B cell (primary cell): ENCODE results near the gene YOD1. TPM values are rescaled to one million over a fixed set of nuclear protein-coding genes. Genes with fewer than 3 reads are reported as not detected.

Experiments used
- ATAC-seq: fragments of 200-7000 bp; cut with Tn5 transposase; one replicate; pipeline ENCODE4 v1.10.0; 2021; ENCODE audit warnings: low read depth, mild to moderate bottlenecking, moderate number of reproducible peaks, moderate library complexity
- CTCF ChIA-PET: fragments of 350-600 bp; sonication (Branson Sonifier 250); formaldehyde crosslinking; loops from one replicate; lab custom pipeline; 2021; ENCODE audit warnings: antibody characterized with exemption, inconsistent platforms; lab: Charles Lee
- POLR2A ChIA-PET: fragments of 350-600 bp; sonication (Branson Sonifier 250); formaldehyde crosslinking; loops from one replicate; lab custom pipeline; 2021; ENCODE audit warnings: antibody characterized with exemption; lab: Charles Lee
- DNase-seq: peaks from one replicate; pipeline ENCODE4 v3.0.0; 2013
- H2AFZ ChIP-seq: 2 replicates; pipeline ENCODE4 v1.6.1; 2012; ENCODE audit warnings: mild to moderate bottlenecking, low read depth, low read length; ENCODE audit not compliant: insufficient read depth, poor library complexity, severe bottlenecking
- H3K27ac ChIP-seq, 2 donors: 1 replicate in 1 of 2; 2 replicates in 1 of 2; pipeline ENCODE4 v1.5.1; 2012 to 2013; ENCODE audit warnings: low read length in 2 of 2, mild to moderate bottlenecking in 2 of 2, moderate library complexity in 1 of 2
- H3K27me3 ChIP-seq, 4 experiments: fragments of 200-600 bp in 1 of 4; sonication (generic) in 1 of 4; replicated peaks in 1 of 4; 1 replicate in 2 of 4; 2 replicates in 2 of 4; pipeline versions ENCODE4 v1.6.1 to v1.7.0; 2013 to 2016; ENCODE audit warnings: low read length in 3 of 4, mild to moderate bottlenecking in 2 of 4, mixed read lengths in 1 of 4, moderate library complexity in 1 of 4; ENCODE audit not compliant: insufficient read depth in 4 of 4, control insufficient read depth in 3 of 4; ENCODE audit errors: control extremely low read depth in 1 of 4
- H3K36me3 ChIP-seq, 2 experiments: replicated peaks in 1 of 2; 1 replicate in 1 of 2; 2 replicates in 1 of 2; pipeline versions ENCODE4 v1.6.1 to v1.7.1; 2013; ENCODE audit warnings: low read length in 1 of 2; ENCODE audit not compliant: insufficient read depth in 2 of 2, control insufficient read depth in 1 of 2; ENCODE audit errors: control extremely low read depth in 1 of 2, extremely low read depth in 1 of 2
- H3K4me1 ChIP-seq, 2 donors: fragments of 200-600 bp in 1 of 2; sonication (generic) in 1 of 2; 1 replicate in 1 of 2; 2 replicates in 1 of 2; pipeline versions ENCODE4 v1.5.1 to v1.6.1; 2013 to 2017; ENCODE audit warnings: low read length in 2 of 2; ENCODE audit not compliant: control insufficient read depth in 2 of 2, insufficient read depth in 2 of 2
- H3K4me2 ChIP-seq: replicated peaks from 2 replicates; pipeline ENCODE3; 2012; ENCODE audit warnings: mild to moderate bottlenecking, low read depth, low read length; ENCODE audit not compliant: poor library complexity, severe bottlenecking
- H3K4me3 ChIP-seq, 5 experiments: fragments of 200-600 bp in 1 of 5; sonication (generic) in 1 of 5; 1 replicate in 3 of 5; 2 replicates in 2 of 5; pipeline versions ENCODE4 v1.5.1 to v1.7.0; 2011 to 2016; ENCODE audit warnings: low read length in 4 of 5, mild to moderate bottlenecking in 4 of 5, low read depth in 2 of 5, control low read depth in 1 of 5, moderate library complexity in 1 of 5; ENCODE audit not compliant: insufficient read depth in 1 of 5; ENCODE audit errors: control extremely low read depth in 1 of 5, extremely low read depth in 1 of 5
- H3K79me2 ChIP-seq: fragments of 200-600 bp; sonication (generic); one replicate; pipeline ENCODE4 v1.6.0; 2016; ENCODE audit warnings: low read length; ENCODE audit not compliant: control insufficient read depth, insufficient read depth
- H3K9ac ChIP-seq: fragments of 200-600 bp; sonication (generic); 2 replicates; pipeline ENCODE4 v1.6.1; 2017; ENCODE audit warnings: mild to moderate bottlenecking, low read length, moderate library complexity
- H3K9me3 ChIP-seq, 3 donors: one replicate each; pipeline versions ENCODE4 v1.6.1 to v1.7.1; 2013; ENCODE audit warnings: low read length in 2 of 3; ENCODE audit not compliant: control insufficient read depth in 2 of 3, insufficient read depth in 1 of 3; ENCODE audit errors: control extremely low read depth in 1 of 3
- H4K20me1 ChIP-seq: 2 replicates; pipeline ENCODE4 v1.6.0; 2012; ENCODE audit warnings: mild to moderate bottlenecking, low read length; ENCODE audit not compliant: insufficient read depth, control insufficient read depth, poor library complexity, severe bottlenecking
- H3K27ac Mint-ChIP-seq: one replicate; pipeline ENCODE4 v1.8.0; 2021; ENCODE audit warnings: mixed read lengths
- H3K27me3 Mint-ChIP-seq: one replicate; pipeline ENCODE4 v1.8.0; 2021; ENCODE audit warnings: mixed read lengths
- H3K4me1 Mint-ChIP-seq: one replicate; pipeline ENCODE4 v1.8.0; 2021; ENCODE audit warnings: mixed read lengths
- H3K4me3 Mint-ChIP-seq: one replicate; pipeline ENCODE4 v1.8.0; 2021; ENCODE audit warnings: mixed read lengths
- H3K9me3 Mint-ChIP-seq: one replicate; pipeline ENCODE4 v1.8.0; 2022; ENCODE audit warnings: mixed read lengths; ENCODE audit not compliant: insufficient read depth
- EZH2 ChIP-seq: IDR thresholded peaks from 2 replicates; pipeline ENCODE4 v1.6.1; 2012; ENCODE audit warnings: borderline replicate concordance, low read depth, mild to moderate bottlenecking, moderate library complexity, low read length; ENCODE audit not compliant: insufficient read depth, poor library complexity, severe bottlenecking
- WGBS: methylation state at CpG from one replicate; pipeline ENCODE4 v1.1.5; 2013; ENCODE audit warnings: missing lambda C conversion rate; ENCODE audit not compliant: insufficient coverage; 5-methylcytosine and 5-hydroxymethylcytosine counted together
- intact Hi-C: fragments of 100-400 bp; cut with micrococcal nuclease; formaldehyde crosslinking; loops from one replicate; pipeline ENCODE4 v1.10.0; 2022
- polyA plus RNA-seq: library from polyadenylated mRNA; depleted of rRNA; stranded (reverse); fragments of >200 nt; gene quantifications from 2 replicates; pipeline ENCODE4 v1.2.3, GENCODE V29; 2012
- total RNA-seq, 2 donors: library from RNA; stranded (reverse); fragments of 120-200 nt in 1 of 2; gene quantifications; 1 replicate in 1 of 2; 2 replicates in 1 of 2; pipeline versions ENCODE4 v1.2.3 to v1.2.4, GENCODE V29; 2013 to 2022
- TF ChIP-seq, protein P1 (sequence below): fragments of 200-600 bp; IDR thresholded peaks from one replicate; pipeline ENCODE4 v1.8.0; 2022; ENCODE audit warnings: antibody characterized with exemption, mild to moderate bottlenecking

YOD1 gene
- total and polyA plus RNA-seq, 2 donors (not counting 1 experiment from before 2014, with no cell fraction given) = 2.3 to 9.4 TPM

DNA sequence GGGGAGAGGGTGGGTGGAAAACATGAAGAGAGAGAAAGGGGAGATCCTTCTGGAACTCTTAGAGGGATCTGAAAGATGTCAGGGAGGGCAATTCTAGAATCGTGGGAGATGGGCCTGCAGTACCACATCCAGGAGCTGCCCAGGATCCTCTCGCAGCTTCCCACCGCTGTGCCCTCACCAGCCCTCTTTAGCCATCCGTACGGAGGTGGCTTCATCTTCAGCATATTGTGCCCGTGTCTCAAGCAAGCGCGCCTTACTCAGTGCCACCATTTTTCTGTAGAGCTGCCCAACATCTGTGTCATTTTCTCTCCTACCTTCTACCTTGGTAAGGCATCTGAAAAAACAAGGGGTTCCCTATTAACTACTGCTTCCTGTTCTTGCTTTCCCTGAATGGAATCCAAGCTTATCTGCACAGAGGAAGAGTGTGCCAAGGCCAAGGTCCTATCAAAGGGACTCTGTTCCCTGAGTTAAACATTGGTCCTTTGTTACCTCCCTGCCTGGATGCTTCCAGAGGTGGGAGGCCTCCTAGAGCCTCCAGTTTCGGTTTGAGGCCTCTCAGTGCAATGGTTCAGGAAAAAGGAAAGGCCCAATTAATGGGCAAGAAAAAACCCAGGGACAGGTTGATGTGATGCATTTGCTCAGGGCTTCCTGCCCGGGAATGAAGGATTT is 41.7 kb downstream of the YOD1 start:
- peaks cover 3 to 4% of the 10 kb centered on the region in 2 donors for H3K4me1 ChIP-seq
- DNase-seq (no peak), ATAC-seq (no peak)
- ChIA-PET CTCF (no interaction called here), POLR2A (no interaction called here)
- Mint-ChIP-seq H3K4me1 (peaks cover 2% of the 10 kb centered on the region), H3K4me3 (no peak overlapping the region), H3K27me3 (peaks cover 47% of the 10 kb centered on the region), H3K27ac (no peak overlapping the region), H3K9me3 (no peaks in the 10 kb centered on the region)
- TF ChIP-seq EZH2 = no peak
- TF ChIP-seq, protein P1, sequence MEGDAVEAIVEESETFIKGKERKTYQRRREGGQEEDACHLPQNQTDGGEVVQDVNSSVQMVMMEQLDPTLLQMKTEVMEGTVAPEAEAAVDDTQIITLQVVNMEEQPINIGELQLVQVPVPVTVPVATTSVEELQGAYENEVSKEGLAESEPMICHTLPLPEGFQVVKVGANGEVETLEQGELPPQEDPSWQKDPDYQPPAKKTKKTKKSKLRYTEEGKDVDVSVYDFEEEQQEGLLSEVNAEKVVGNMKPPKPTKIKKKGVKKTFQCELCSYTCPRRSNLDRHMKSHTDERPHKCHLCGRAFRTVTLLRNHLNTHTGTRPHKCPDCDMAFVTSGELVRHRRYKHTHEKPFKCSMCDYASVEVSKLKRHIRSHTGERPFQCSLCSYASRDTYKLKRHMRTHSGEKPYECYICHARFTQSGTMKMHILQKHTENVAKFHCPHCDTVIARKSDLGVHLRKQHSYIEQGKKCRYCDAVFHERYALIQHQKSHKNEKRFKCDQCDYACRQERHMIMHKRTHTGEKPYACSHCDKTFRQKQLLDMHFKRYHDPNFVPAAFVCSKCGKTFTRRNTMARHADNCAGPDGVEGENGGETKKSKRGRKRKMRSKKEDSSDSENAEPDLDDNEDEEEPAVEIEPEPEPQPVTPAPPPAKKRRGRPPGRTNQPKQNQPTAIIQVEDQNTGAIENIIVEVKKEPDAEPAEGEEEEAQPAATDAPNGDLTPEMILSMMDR = no peak
- peaks cover 0 to 16% (median 9%) of the 10 kb centered on the region in 4 experiments for H3K27me3 ChIP-seq
- H3K4me3 ChIP-seq = no peak overlapping the region
- H3K4me2 ChIP-seq = no peak overlapping the region
- no peaks in the 10 kb centered on the region for H3K79me2 ChIP-seq
- H2AFZ ChIP-seq = no peak overlapping the region
- H4K20me1 ChIP-seq = no peaks in the 10 kb centered on the region
- H3K9me3 ChIP-seq = no peaks in the 10 kb centered on the region
- intact Hi-C loops = loop anchor here (5.0 kb wide), 1 partner anchor 68 kb away; no protein-coding TSS in a partner anchor
- H3K36me3 ChIP-seq = no peaks in the 10 kb centered on the region
- WGBS = 94% methylated on average over 10 of the region's 10 CpGs
- H3K9ac ChIP-seq = no peak overlapping the region
- H3K27ac ChIP-seq = no peak overlapping the region

GRCh38 chr1:207007352-207008033 is 43.5 kb downstream of the YOD1 start:
- Histone ChIP-seq H3K27ac (no peak overlapping the region), H3K9ac (no peak overlapping the region), H3K9me3 (no peaks in the 10 kb centered on the region), H3K27me3 (peaks cover 0 to 9% (median 4%) of the 10 kb centered on the region in 4 experiments), H3K4me1 (peaks cover 3 to 4% of the 10 kb centered on the region in 2 donors), H3K4me3 (no peak overlapping the region), H2AFZ (no peak overlapping the region), H4K20me1 (no peaks in the 10 kb centered on the region), H3K36me3 (no peaks in the 10 kb centered on the region), H3K4me2 (no peak overlapping the region), H3K79me2 (no peaks in the 10 kb centered on the region)
- peaks cover 2% of the 10 kb centered on the region for H3K4me1 Mint-ChIP-seq
- DNase-seq (no peak), ATAC-seq (no peak)
- POLR2A ChIA-PET = no interaction called here
- intact Hi-C loops = loop anchor here (5.0 kb wide), 1 partner anchor 70 kb away; no protein-coding TSS in a partner anchor
- CTCF ChIA-PET = interaction anchor here (1.1 to 4.5 kb wide), 3 partner anchors 9 to 344 kb away, joined by 3 to 26 read pairs (median 4); no protein-coding TSS in a partner anchor
- no peak overlapping the region for H3K4me3 Mint-ChIP-seq
- no peak for TF ChIP-seq EZH2
- TF ChIP-seq, protein P1 = no peak
- no peak overlapping the region for H3K27ac Mint-ChIP-seq
- H3K27me3 Mint-ChIP-seq = peaks cover 32% of the 10 kb centered on the region
- WGBS = 93% methylated on average over 2 of the region's 5 CpGs
- no peaks in the 10 kb centered on the region for H3K9me3 Mint-ChIP-seq
